Measurements from ENCODE around the gene C10orf143. TPM values are rescaled to one million over a fixed set of nuclear protein-coding genes. Genes with fewer than 3 reads are reported as not detected.

Gene C10orf143
- total RNA-seq, 2 donors from 2014 or later: 0.93 to 1.7 TPM

DNA sequence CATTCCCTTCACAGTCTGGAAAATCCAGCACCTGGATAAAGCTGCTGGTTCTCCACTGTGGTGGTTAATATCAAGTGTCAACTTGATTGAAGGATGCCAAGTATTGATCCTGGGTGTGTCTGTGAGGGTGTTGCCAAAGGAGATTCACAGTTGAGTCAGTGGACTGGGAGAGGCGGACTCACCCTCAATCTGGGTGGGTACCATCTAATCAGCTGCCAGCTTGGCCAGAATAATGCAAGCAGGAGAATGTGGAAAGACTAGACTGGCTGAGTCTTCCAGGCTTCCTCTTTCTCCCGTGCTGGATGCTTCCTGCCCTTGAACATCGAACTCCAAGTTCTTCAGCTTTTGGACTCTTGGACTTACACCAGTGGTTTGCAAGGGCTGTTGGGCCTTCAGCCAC is 48.4 kb downstream of the C10orf143 start:
- Histone ChIP-seq H3K9me3 (no peaks in the 10 kb centered on the region), H3K4me1 (no peaks in the 10 kb centered on the region), H3K27me3 (no peaks in the 10 kb centered on the region), H3K36me3 (no peaks in the 10 kb centered on the region), H3K4me3 (no peak overlapping the region), H3K27ac (no peak overlapping the region)
- no peak for DNase-seq (ENCODE audit: low spot score)
- TF ChIP-seq, protein P1, sequence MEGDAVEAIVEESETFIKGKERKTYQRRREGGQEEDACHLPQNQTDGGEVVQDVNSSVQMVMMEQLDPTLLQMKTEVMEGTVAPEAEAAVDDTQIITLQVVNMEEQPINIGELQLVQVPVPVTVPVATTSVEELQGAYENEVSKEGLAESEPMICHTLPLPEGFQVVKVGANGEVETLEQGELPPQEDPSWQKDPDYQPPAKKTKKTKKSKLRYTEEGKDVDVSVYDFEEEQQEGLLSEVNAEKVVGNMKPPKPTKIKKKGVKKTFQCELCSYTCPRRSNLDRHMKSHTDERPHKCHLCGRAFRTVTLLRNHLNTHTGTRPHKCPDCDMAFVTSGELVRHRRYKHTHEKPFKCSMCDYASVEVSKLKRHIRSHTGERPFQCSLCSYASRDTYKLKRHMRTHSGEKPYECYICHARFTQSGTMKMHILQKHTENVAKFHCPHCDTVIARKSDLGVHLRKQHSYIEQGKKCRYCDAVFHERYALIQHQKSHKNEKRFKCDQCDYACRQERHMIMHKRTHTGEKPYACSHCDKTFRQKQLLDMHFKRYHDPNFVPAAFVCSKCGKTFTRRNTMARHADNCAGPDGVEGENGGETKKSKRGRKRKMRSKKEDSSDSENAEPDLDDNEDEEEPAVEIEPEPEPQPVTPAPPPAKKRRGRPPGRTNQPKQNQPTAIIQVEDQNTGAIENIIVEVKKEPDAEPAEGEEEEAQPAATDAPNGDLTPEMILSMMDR (IDR thresholded peaks at IDR 0.05): no peak

DNA sequence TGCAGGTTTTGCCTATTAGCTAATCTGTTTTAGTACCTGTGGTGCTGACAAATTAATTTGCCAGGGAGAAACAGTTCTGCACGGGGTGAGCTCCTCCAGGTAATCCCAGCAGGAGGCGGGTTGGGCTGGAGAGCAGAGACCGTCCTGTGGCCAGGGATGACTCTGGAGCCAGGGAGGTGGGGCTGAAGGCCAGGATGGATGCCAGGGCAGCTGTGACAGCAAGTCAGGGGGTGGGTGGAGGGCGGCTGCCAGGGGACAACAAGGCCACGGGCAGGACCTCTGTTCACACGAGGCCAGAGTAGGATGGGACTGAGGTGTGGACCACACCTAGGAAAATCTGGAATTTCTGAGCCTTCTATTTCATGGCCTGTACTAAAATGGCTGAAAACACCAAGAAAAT is 48.9 kb downstream of the C10orf143 start:
- Histone ChIP-seq H3K27ac (no peak overlapping the region), H3K9me3 (no peaks in the 10 kb centered on the region), H3K4me3 (no peak overlapping the region), H3K36me3 (no peaks in the 10 kb centered on the region), H3K27me3 (no peaks in the 10 kb centered on the region), H3K4me1 (no peaks in the 10 kb centered on the region)
- TF ChIP-seq, protein P1 (IDR thresholded peaks at IDR 0.05): no peak
- DNase-seq (ENCODE audit: low spot score): no peak

DNA sequence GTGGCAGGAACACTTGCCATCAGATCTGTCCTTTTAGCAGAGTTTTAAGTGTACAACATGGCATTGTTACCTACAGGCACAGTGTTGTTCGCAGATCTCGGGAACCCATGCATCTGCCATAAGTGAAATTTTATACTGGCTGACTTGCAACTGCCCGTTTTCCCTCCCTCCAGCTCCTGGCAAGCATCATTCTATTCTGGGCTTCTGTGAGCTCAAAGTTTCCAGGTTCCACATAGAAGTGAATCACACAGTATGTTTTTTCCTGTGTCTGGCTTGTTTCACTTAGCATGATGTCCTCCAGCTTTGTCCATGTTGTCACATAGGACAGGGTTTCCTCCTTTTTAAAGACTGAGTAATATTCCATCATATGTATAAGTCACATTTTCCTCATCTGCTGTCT is 56.6 kb downstream of the C10orf143 start:
- Histone ChIP-seq H3K4me3 (no peak overlapping the region), H3K9me3 (peaks cover 0 to 7% of the 10 kb centered on the region in 2 donors)
- no peak for DNase-seq (ENCODE audit: low spot score)

DNA sequence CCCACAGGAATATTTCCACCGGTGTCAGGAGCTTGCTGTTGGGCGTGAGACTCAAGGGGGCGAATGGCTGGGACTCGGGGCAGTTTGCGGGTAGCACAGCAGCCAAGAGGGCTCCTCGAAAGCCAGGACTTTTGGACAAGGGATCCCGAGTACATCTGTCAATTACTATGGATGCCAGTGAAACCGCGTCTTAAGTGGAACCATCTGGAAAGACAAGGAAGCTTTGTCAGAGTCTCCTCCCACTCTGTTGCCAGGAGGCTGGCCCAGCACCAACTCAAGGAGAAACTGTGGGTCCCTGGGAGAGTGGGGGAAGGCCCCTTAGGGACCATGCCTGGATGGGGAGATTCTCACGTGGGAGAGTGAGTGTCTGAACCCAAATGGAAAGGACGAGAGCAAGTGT is 57.1 kb downstream of the C10orf143 start:
- H3K27ac ChIP-seq: no peak overlapping the region
- TF ChIP-seq, protein P1 (IDR thresholded peaks at IDR 0.05): no peak

More for the DNA sequence above, 56.6 kb downstream of the C10orf143 start:
- Histone ChIP-seq H3K27me3 (no peaks in the 10 kb centered on the region), H3K36me3 (no peaks in the 10 kb centered on the region), H3K27ac (no peak overlapping the region), H3K4me1 (no peaks in the 10 kb centered on the region)
- TF ChIP-seq, protein P1 (IDR thresholded peaks at IDR 0.05): no peak

DNA sequence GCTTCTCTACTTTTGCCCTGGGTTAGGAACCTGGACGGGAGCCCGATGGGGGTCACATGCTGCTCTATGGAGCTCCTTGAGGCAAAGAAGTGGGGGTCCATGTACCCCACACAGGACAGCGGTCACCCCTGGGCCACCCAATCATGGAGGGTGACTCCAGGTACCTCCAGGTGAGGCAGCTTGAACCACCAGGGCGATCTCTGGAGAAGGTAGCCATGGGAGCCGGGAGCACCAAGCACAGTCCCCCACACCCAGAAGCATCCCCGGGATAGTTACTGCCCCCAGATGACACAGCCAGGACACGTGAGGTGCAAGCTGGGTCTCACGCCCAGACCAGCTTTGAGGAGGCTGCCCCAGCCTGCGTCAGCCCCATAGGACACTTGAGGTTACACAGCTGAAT is 58.4 kb downstream of the C10orf143 start:
- Histone ChIP-seq H3K9me3 (peaks cover 0 to 7% of the 10 kb centered on the region in 2 donors), H3K4me3 (no peak overlapping the region), H3K36me3 (no peaks in the 10 kb centered on the region), H3K4me1 (no peaks in the 10 kb centered on the region), H3K27me3 (no peaks in the 10 kb centered on the region), H3K27ac (no peak overlapping the region)
- no peak for DNase-seq (ENCODE audit: low spot score)
- TF ChIP-seq, protein P1 (IDR thresholded peaks at IDR 0.05): no peak

More for the DNA sequence above, 57.1 kb downstream of the C10orf143 start:
- H3K4me3 ChIP-seq: no peak overlapping the region
- peaks cover 0 to 7% of the 10 kb centered on the region in 2 donors for H3K9me3 ChIP-seq
- no peak for DNase-seq (ENCODE audit: low spot score)
- H3K36me3 ChIP-seq: no peaks in the 10 kb centered on the region
- H3K4me1 ChIP-seq: no peaks in the 10 kb centered on the region
- H3K27me3 ChIP-seq: no peaks in the 10 kb centered on the region

DNA sequence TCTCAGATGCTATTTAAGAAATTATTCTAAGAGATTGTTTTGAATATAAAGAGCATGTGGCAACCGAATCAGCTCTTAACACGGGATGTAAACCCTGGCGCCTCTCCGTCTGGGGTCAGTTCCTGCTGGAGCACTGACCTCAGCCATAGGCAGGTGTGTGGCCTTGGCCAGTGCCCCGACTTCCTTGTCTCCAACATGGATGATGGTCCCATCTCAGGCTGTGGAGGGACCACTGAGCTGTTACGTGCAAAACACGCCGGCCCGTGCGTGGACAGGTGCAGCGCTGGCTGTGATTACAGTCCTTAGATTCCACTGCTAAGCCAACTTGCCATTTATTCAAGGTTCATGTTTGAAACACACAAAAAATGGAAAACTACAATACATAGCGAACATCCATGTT is 59.9 kb downstream of the C10orf143 start:
- H3K27me3 ChIP-seq: no peaks in the 10 kb centered on the region
- no peak for DNase-seq (ENCODE audit: low spot score)
- H3K4me3 ChIP-seq: no peak overlapping the region
- no peaks in the 10 kb centered on the region for H3K36me3 ChIP-seq
- H3K9me3 ChIP-seq: peaks cover 0 to 7% of the 10 kb centered on the region in 2 donors
- TF ChIP-seq, protein P1 (IDR thresholded peaks at IDR 0.05): no peak
- H3K4me1 ChIP-seq: no peaks in the 10 kb centered on the region
- H3K27ac ChIP-seq: no peak overlapping the region

All from right atrium auricular region (tissue), 2 donors.